Memory B cell (primary cell): ENCODE data around the gene USO1.
A peak's percentile ranks its signal among the peaks of the same experiment; 100 is the strongest.
"Not testable (repeated sequence)": the region's sequence is repeated elsewhere in the genome, so short reads cannot be mapped to it uniquely, and the experiment has no call there.

Experiments
- ATAC-seq: fragments of 150-1000 bp; cut with Tn5 transposase; 2 replicates; pipeline ENCODE4 v1.10.0; 2021; ENCODE audit warnings: low read depth, mild to moderate bottlenecking, moderate library complexity
- DNase-seq, 2 donors: peaks; one replicate each; pipeline ENCODE4 v3.0.0; 2022; ENCODE audit warnings: low spot score in 2 of 2
- H3K27ac Mint-ChIP-seq: one replicate; pipeline ENCODE4 v1.8.0; 2022; ENCODE audit warnings: mild to moderate bottlenecking, moderate library complexity, mixed read lengths
- H3K27me3 Mint-ChIP-seq: one replicate; pipeline ENCODE4 v1.8.0; 2022; ENCODE audit warnings: mixed read lengths
- H3K36me3 Mint-ChIP-seq: one replicate; pipeline ENCODE4 v1.8.0; 2022; ENCODE audit warnings: mild to moderate bottlenecking, mixed read lengths
- H3K4me1 Mint-ChIP-seq: one replicate; pipeline ENCODE4 v1.8.0; 2022; ENCODE audit warnings: mixed read lengths
- H3K4me3 Mint-ChIP-seq: one replicate; pipeline ENCODE4 v1.8.0; 2022; ENCODE audit warnings: mild to moderate bottlenecking, moderate library complexity, mixed read lengths
- H3K9me3 Mint-ChIP-seq: one replicate; pipeline ENCODE4 v1.8.0; 2022; ENCODE audit warnings: mixed read lengths

USO1 gene

GRCh38 chr4:75752637-75753036 lies 28.3 kb downstream of the USO1 start:
- H3K4me1 Mint-ChIP-seq: peaks cover 3% of the 10 kb centered on the region
- no peak overlapping the region for H3K27ac Mint-ChIP-seq
- ATAC-seq (no peak), DNase-seq (no peak)
- no peaks in the 10 kb centered on the region for H3K27me3 Mint-ChIP-seq
- no peak overlapping the region for H3K4me3 Mint-ChIP-seq
- H3K36me3 Mint-ChIP-seq: peaks cover 21% of the 10 kb centered on the region
- peaks cover 5% of the 10 kb centered on the region for H3K9me3 Mint-ChIP-seq

GRCh38 chr4:75769036-75769435 lies 44.7 kb downstream of the USO1 start:
- no peak overlapping the region for H3K27ac Mint-ChIP-seq
- no peak for DNase-seq
- H3K9me3 Mint-ChIP-seq: no peaks in the 10 kb centered on the region
- H3K4me3 Mint-ChIP-seq: no peak overlapping the region
- peaks cover 26% of the 10 kb centered on the region for H3K36me3 Mint-ChIP-seq
- no peak for ATAC-seq
- no peaks in the 10 kb centered on the region for H3K27me3 Mint-ChIP-seq
- H3K4me1 Mint-ChIP-seq: no peaks in the 10 kb centered on the region

- Mint-ChIP-seq H3K9me3 (peaks cover 9% of the 10 kb centered on the region), H3K36me3 (peaks cover 39% of the 10 kb centered on the region), H3K4me3 (no peak overlapping the region), H3K27me3 (no peaks in the 10 kb centered on the region), H3K4me1 (no peaks in the 10 kb centered on the region), H3K27ac (no peak overlapping the region)
- ATAC-seq (no peak), DNase-seq (no peak)
Measured at GRCh38 chr4:75771607-75772006, 47.2 kb downstream of the USO1 start.

GRCh38 chr4:75777589-75777988 lies 53.2 kb downstream of the USO1 start:
- Mint-ChIP-seq H3K9me3 (peaks cover 11% of the 10 kb centered on the region), H3K36me3 (peaks cover 43% of the 10 kb centered on the region), H3K4me3 (no peak overlapping the region), H3K4me1 (peaks cover 3% of the 10 kb centered on the region), H3K27ac (no peak overlapping the region), H3K27me3 (no peaks in the 10 kb centered on the region)
- ATAC-seq (no peak), DNase-seq (no peak)

GRCh38 chr4:75779105-75779757 lies 54.9 kb downstream of the USO1 start:
- DNase-seq: no peak
- peaks cover 11% of the 10 kb centered on the region for H3K9me3 Mint-ChIP-seq
- peaks cover 42% of the 10 kb centered on the region for H3K36me3 Mint-ChIP-seq
- peak overlapping the region; percentile 76 for H3K27ac Mint-ChIP-seq
- H3K4me1 Mint-ChIP-seq: peaks cover 3% of the 10 kb centered on the region
- H3K4me3 Mint-ChIP-seq: no peak overlapping the region
- ATAC-seq: no peak
- H3K27me3 Mint-ChIP-seq: no peaks in the 10 kb centered on the region

- Mint-ChIP-seq H3K9me3 (peaks cover 2% of the 10 kb centered on the region), H3K27me3 (no peaks in the 10 kb centered on the region), H3K27ac (no peak overlapping the region), H3K4me1 (peaks cover 3% of the 10 kb centered on the region), H3K36me3 (peaks cover 29% of the 10 kb centered on the region), H3K4me3 (no peak overlapping the region)
- DNase-seq (no peak), ATAC-seq (no peak)
Measured at GRCh38 chr4:75781305-75781704, 56.9 kb downstream of the USO1 start.

GRCh38 chr4:75786526-75786925 lies 62.1 kb downstream of the USO1 start:
- Mint-ChIP-seq H3K36me3 (peaks cover 21% of the 10 kb centered on the region), H3K9me3 (no peaks in the 10 kb centered on the region), H3K4me3 (no peak overlapping the region), H3K27ac (peak overlapping the region; percentile 6), H3K4me1 (peaks cover 6% of the 10 kb centered on the region), H3K27me3 (no peaks in the 10 kb centered on the region)
- ATAC-seq (no peak), DNase-seq (no peak)

- peaks cover 19% of the 10 kb centered on the region for H3K36me3 Mint-ChIP-seq
- H3K27ac Mint-ChIP-seq: no peak overlapping the region
Measured at GRCh38 chr4:75786938-75787337, 62.6 kb downstream of the USO1 start.

GRCh38 chr4:75790024-75790423 lies 65.6 kb downstream of the USO1 start:
- Mint-ChIP-seq H3K9me3 (no peaks in the 10 kb centered on the region), H3K27ac (no peak overlapping the region), H3K36me3 (peaks cover 18% of the 10 kb centered on the region), H3K4me1 (peaks cover 6% of the 10 kb centered on the region), H3K4me3 (no peak overlapping the region), H3K27me3 (no peaks in the 10 kb centered on the region)
- DNase-seq (no peak), ATAC-seq (peak; percentile 75)

More at GRCh38 chr4:75786938-75787337, 62.6 kb downstream of the USO1 start:
- H3K4me1 Mint-ChIP-seq: peaks cover 6% of the 10 kb centered on the region
- no peak for DNase-seq
- H3K4me3 Mint-ChIP-seq: no peak overlapping the region
- no peak for ATAC-seq
- no peaks in the 10 kb centered on the region for H3K27me3 Mint-ChIP-seq
- no peaks in the 10 kb centered on the region for H3K9me3 Mint-ChIP-seq

GRCh38 chr4:75800972-75801371 lies 76.6 kb downstream of the USO1 start:
- Mint-ChIP-seq H3K36me3 (peaks cover 23% of the 10 kb centered on the region), H3K4me3 (no peak overlapping the region), H3K27ac (no peak overlapping the region), H3K27me3 (no peaks in the 10 kb centered on the region), H3K4me1 (no peaks in the 10 kb centered on the region), H3K9me3 (no peaks in the 10 kb centered on the region)
- ATAC-seq (no peak), DNase-seq (no peak)

- H3K4me3 Mint-ChIP-seq, DNase-seq, H3K9me3 Mint-ChIP-seq, H3K27ac Mint-ChIP-seq, H3K4me1 Mint-ChIP-seq, H3K27me3 Mint-ChIP-seq, ATAC-seq: not testable (repeated sequence)
- H3K36me3 Mint-ChIP-seq: peaks cover 27% of the 10 kb centered on the region
Measured at GRCh38 chr4:75806035-75806434, 81.7 kb downstream of the USO1 start.

- H3K27me3 Mint-ChIP-seq: no peaks in the 10 kb centered on the region
- H3K36me3 Mint-ChIP-seq: peaks cover 21% of the 10 kb centered on the region
- no peaks in the 10 kb centered on the region for H3K9me3 Mint-ChIP-seq
- no peak for DNase-seq
- no peak overlapping the region for H3K27ac Mint-ChIP-seq
- H3K4me1 Mint-ChIP-seq: no peaks in the 10 kb centered on the region
- no peak for ATAC-seq
- no peak overlapping the region for H3K4me3 Mint-ChIP-seq
Measured at GRCh38 chr4:75817901-75818300, 93.5 kb downstream of the USO1 start.

- peaks cover 17% of the 10 kb centered on the region for H3K36me3 Mint-ChIP-seq
- H3K4me1 Mint-ChIP-seq: no peaks in the 10 kb centered on the region
- DNase-seq: no peak
Measured at GRCh38 chr4:75819121-75819520, 94.7 kb downstream of the USO1 start.

GRCh38 chr4:75820197-75820596 lies 95.8 kb downstream of the USO1 start:
- no peak for ATAC-seq
- H3K4me1 Mint-ChIP-seq: no peaks in the 10 kb centered on the region
- H3K4me3 Mint-ChIP-seq: no peak overlapping the region
- H3K27ac Mint-ChIP-seq: no peak overlapping the region
- H3K9me3 Mint-ChIP-seq: no peaks in the 10 kb centered on the region
- peaks cover 8% of the 10 kb centered on the region for H3K36me3 Mint-ChIP-seq
- no peak for DNase-seq
- no peaks in the 10 kb centered on the region for H3K27me3 Mint-ChIP-seq

More at GRCh38 chr4:75819121-75819520, 94.7 kb downstream of the USO1 start:
- Mint-ChIP-seq H3K9me3 (no peaks in the 10 kb centered on the region), H3K27me3 (no peaks in the 10 kb centered on the region), H3K27ac (no peak overlapping the region), H3K4me3 (no peak overlapping the region)
- no peak for ATAC-seq

GRCh38 chr4:75820676-75821075 lies 96.3 kb downstream of the USO1 start:
- H3K36me3 Mint-ChIP-seq: peaks cover 5% of the 10 kb centered on the region
- H3K27me3 Mint-ChIP-seq: no peaks in the 10 kb centered on the region
- ATAC-seq (no peak), DNase-seq (no peak)
- no peak overlapping the region for H3K27ac Mint-ChIP-seq
- H3K4me3 Mint-ChIP-seq: no peak overlapping the region
- H3K9me3 Mint-ChIP-seq: no peaks in the 10 kb centered on the region
- no peaks in the 10 kb centered on the region for H3K4me1 Mint-ChIP-seq
